H1 (cell line): ENCODE measurements around the gene MROH2B. TPM values are rescaled to one million over a fixed set of nuclear protein-coding genes. Genes with fewer than 3 reads are reported as not detected.

ENCODE experiments used
- BCL11A ChIP-seq, 2 experiments: IDR thresholded peaks; one replicate each; pipeline ENCODE4 v1.6.1; 2011; ENCODE audit warnings: low read depth in 2 of 2, low read length in 2 of 2, mild to moderate bottlenecking in 2 of 2
- CBX8 ChIP-seq: fragments of 300-800, 300-1000 bp; sonication (generic); IDR thresholded peaks from 2 replicates; pipeline ENCODE4 v1.7.1; 2016; ENCODE audit warnings: low read depth, low read length, borderline replicate concordance
- EGR1 ChIP-seq: IDR thresholded peaks from 2 replicates; pipeline ENCODE4 v1.6.1; 2011; ENCODE audit warnings: low read depth, low read length, borderline replicate concordance
- KDM1A ChIP-seq: fragments of 200-600, 300-600 bp; sonication (generic); IDR thresholded peaks from 2 replicates; pipeline ENCODE4 v1.7.1; 2016; ENCODE audit warnings: mild to moderate bottlenecking, low read length, borderline replicate concordance
- MAX ChIP-seq: IDR thresholded peaks from 2 replicates; pipeline ENCODE4 v1.6.1; 2012; ENCODE audit warnings: inconsistent platforms
- NANOG ChIP-seq: IDR thresholded peaks from 2 replicates; pipeline ENCODE4 v1.6.1; 2011; ENCODE audit warnings: low read length, low read depth, mild to moderate bottlenecking, inconsistent platforms; ENCODE audit not compliant: insufficient read depth, poor library complexity, severe bottlenecking
- RAD21 ChIP-seq, 2 experiments: IDR thresholded peaks in 1 of 2; conservative IDR thresholded peaks in 1 of 2; 2 replicates each; pipeline ENCODE4 v1.6.1; 2011; ENCODE audit warnings: low read depth in 2 of 2, low read length in 2 of 2, improper control_type of control experiment in 1 of 2, inconsistent platforms in 1 of 2, mild to moderate bottlenecking in 1 of 2, moderate library complexity in 1 of 2
- polyA plus RNA-seq, 7 experiments: library from polyadenylated mRNA; depleted of rRNA in 3 of 7; stranded (reverse) in 5 of 7; unstranded in 2 of 7; fragments of >200 nt in 5 of 7; fragments of 200-250 nt in 2 of 7; gene quantifications; 1 replicate in 5 of 7; 2 replicates in 1 of 7; 4 replicates in 1 of 7; pipeline versions ENCODE4 v1.2.1 to v1.2.3, GENCODE V29; 2011 to 2013; ENCODE audit warnings: missing spikeins in 2 of 7, mixed read lengths in 2 of 7
- total RNA-seq: library from RNA; stranded (reverse); fragmentation: NEBNext Ultra II Directional; extraction: Animal tissue kit (Norgen Biotek cat#: 25700); gene quantifications from 2 replicates; pipeline ENCODE4 v1.2.1, GENCODE V29; 2021

MROH2B gene
- total and polyA plus RNA-seq, 2 of the 8 experiments (the other 6 are each of a cell fraction or from before 2014, with no cell fraction given) = not detected

- no peak for TF ChIP-seq RAD21 (IDR thresholded peaks at IDR 0.05 in 1 of 2, conservative IDR thresholded peaks at IDR 0.05 in 1 of 2; ENCODE audit: low read depth in 2 of 2, low read length in 2 of 2)
- no peak for TF ChIP-seq MAX
- no peak for TF ChIP-seq CBX8
- no peak for TF ChIP-seq KDM1A
- TF ChIP-seq NANOG = no peak
- TF ChIP-seq BCL11A (IDR thresholded peaks at IDR 0.05; ENCODE audit: low read depth in 2 of 2, low read length in 2 of 2) = no peak
- no peak for TF ChIP-seq EGR1
These were observed 3.2 kb downstream of the MROH2B start (continued) for GRCh38 chr5:41067714-41068568.
